Ovary (tissue), 9 donors: ENCODE results near the gene NCK1. TPM values are rescaled to one million over a fixed set of nuclear protein-coding genes. Genes with fewer than 3 reads are reported as not detected.
A peak's percentile ranks its signal among the peaks of the same experiment; 100 is the strongest.

Source experiments
- DNase-seq, 5 donors: peaks; one replicate each; pipeline ENCODE4 v3.0.0-alpha.2; 2019 to 2020
- H3K27ac ChIP-seq, 2 donors: fragments of 200-600 bp; one replicate each; pipeline versions ENCODE4 v1.5.1 to v1.8.0; 2019 to 2022
- H3K27me3 ChIP-seq: fragments of 200-600 bp; one replicate; pipeline ENCODE4 v1.8.0; 2022
- H3K36me3 ChIP-seq: fragments of 200-600 bp; sonication (generic); one replicate; pipeline ENCODE4 v1.5.1; 2019
- H3K4me1 ChIP-seq: one replicate; pipeline ENCODE4 v1.8.1; 2013; ENCODE audit warnings: mild to moderate bottlenecking, moderate library complexity; ENCODE audit not compliant: insufficient read depth
- H3K4me3 ChIP-seq: fragments of 200-600 bp; sonication (generic); one replicate; pipeline ENCODE4 v1.5.1; 2017
- H3K9me3 ChIP-seq, 2 donors: fragments of 200-600 bp in 1 of 2; sonication (generic) in 1 of 2; one replicate each; pipeline versions ENCODE4 v1.5.1 to v1.8.1; 2013 to 2019; ENCODE audit warnings: mild to moderate bottlenecking in 1 of 2, moderate library complexity in 1 of 2
- EP300 ChIP-seq: sonication (generic); formaldehyde crosslinking; IDR thresholded peaks from one replicate; pipeline ENCODE4 v1.6.1; 2017; ENCODE audit warnings: antibody characterized with exemption
- POLR2A ChIP-seq: fragments of 450-650 bp; IDR thresholded peaks from one replicate; pipeline ENCODE4 v1.6.1; 2017; ENCODE audit warnings: antibody characterized with exemption, mild to moderate bottlenecking, moderate library complexity
- WGBS, 3 donors: extraction: QIAGEN DNeasy Blood & Tissue Kit in 1 of 3; methylation state at CpG; one replicate each; pipeline versions ENCODE4 v1.1.5 to v1.1.7; 2013 to 2017; 5-methylcytosine and 5-hydroxymethylcytosine counted together
- intact Hi-C, 4 donors: fragments of 100-400 bp; cut with DNase I; formaldehyde crosslinking; loops; one replicate each; pipeline versions ENCODE4 v1.11.0 to v1.15.1; 2022 to 2023
- polyA plus RNA-seq, 2 donors: library from polyadenylated mRNA; stranded (reverse); fragments of 200-250 nt in 1 of 2; fragments of 350-450 nt in 1 of 2; fragmentation: Illumina TruSeq in 1 of 2; extraction: RNeasy Lipid Tissue Mini Kit (QIAGEN cat#74804) in 1 of 2; gene quantifications; one replicate each; pipeline ENCODE4 v1.2.3, GENCODE V29; 2013 to 2014
- total RNA-seq, 7 donors: library from RNA; depleted of rRNA in 2 of 7; stranded (reverse); fragments of >200 nt in 2 of 7; fragmentation: NEBNext Ultra II Directional in 3 of 7; extraction: Animal tissue kit (Norgen Biotek cat#: 25700) in 3 of 7; gene quantifications; one replicate each; pipeline versions ENCODE4 v1.1.0 to v1.2.4, GENCODE V29; 2016 to 2023
- TF ChIP-seq, protein P1 (sequence below), 3 donors: fragments of 450-650 bp in 2 of 3; fragments of 200-600 bp in 1 of 3; IDR thresholded peaks; one replicate each; pipeline versions ENCODE4 v1.5.1 to v1.8.0; 2016 to 2022; ENCODE audit warnings: antibody characterized with exemption in 3 of 3, mild to moderate bottlenecking in 1 of 3
- donor health status: DM: no; HTN: no; CAD: no; lungs with moderate emphysema.
- donor health status: DM: no; HTN: no; CAD: no.
- donor health status: Bipolar disorder and iron deficiency.
- donor health status: DM: yes; HTN: yes; CAD: no.
- donor health status: DM: no; HTN: no; CAD: no.
- donor health status: DM: yes; HTN: yes; CAD: no.

Gene NCK1
- total and polyA plus RNA-seq, 9 donors = 27.6 to 49.4 (median 36.0) TPM

DNA sequence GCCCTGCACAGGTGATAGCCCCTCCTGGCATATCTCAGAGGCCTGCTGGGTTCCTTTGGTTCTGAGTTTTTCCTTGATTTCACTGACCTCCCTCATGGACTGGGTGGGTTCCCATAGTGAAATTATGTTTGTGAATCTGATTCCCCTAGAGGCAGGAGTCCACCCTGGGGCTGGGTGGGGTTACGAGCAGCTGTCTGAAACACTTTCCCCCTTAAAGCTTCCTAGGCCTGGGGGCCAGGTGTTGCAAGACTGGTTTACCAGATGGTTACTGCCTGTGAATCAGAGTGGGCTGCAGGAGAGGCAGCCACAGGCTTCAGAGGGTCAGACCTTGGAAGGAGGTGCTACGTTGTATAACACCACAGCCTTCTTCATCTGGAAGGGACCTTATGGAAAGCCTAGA lies 130.1 kb downstream of the NCK1 start:
- Histone ChIP-seq H3K4me1 (peaks cover 11% of the 10 kb centered on the region), H3K27me3 (no peaks in the 10 kb centered on the region), H3K4me3 (no peak overlapping the region), H3K9me3 (no peaks in the 10 kb centered on the region), H3K27ac (no peak overlapping the region), H3K36me3 (no peaks in the 10 kb centered on the region)
- TF ChIP-seq POLR2A = no peak
- TF ChIP-seq EP300 = no peak
- TF ChIP-seq, protein P1, sequence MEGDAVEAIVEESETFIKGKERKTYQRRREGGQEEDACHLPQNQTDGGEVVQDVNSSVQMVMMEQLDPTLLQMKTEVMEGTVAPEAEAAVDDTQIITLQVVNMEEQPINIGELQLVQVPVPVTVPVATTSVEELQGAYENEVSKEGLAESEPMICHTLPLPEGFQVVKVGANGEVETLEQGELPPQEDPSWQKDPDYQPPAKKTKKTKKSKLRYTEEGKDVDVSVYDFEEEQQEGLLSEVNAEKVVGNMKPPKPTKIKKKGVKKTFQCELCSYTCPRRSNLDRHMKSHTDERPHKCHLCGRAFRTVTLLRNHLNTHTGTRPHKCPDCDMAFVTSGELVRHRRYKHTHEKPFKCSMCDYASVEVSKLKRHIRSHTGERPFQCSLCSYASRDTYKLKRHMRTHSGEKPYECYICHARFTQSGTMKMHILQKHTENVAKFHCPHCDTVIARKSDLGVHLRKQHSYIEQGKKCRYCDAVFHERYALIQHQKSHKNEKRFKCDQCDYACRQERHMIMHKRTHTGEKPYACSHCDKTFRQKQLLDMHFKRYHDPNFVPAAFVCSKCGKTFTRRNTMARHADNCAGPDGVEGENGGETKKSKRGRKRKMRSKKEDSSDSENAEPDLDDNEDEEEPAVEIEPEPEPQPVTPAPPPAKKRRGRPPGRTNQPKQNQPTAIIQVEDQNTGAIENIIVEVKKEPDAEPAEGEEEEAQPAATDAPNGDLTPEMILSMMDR (IDR thresholded peaks at IDR 0.05) = no peak
- intact Hi-C loops = no loop called here
- no peak for DNase-seq
- WGBS, 3 donors = 97 to 100% (median 99%) methylated on average over 2 of the region's 2 CpGs

DNA sequence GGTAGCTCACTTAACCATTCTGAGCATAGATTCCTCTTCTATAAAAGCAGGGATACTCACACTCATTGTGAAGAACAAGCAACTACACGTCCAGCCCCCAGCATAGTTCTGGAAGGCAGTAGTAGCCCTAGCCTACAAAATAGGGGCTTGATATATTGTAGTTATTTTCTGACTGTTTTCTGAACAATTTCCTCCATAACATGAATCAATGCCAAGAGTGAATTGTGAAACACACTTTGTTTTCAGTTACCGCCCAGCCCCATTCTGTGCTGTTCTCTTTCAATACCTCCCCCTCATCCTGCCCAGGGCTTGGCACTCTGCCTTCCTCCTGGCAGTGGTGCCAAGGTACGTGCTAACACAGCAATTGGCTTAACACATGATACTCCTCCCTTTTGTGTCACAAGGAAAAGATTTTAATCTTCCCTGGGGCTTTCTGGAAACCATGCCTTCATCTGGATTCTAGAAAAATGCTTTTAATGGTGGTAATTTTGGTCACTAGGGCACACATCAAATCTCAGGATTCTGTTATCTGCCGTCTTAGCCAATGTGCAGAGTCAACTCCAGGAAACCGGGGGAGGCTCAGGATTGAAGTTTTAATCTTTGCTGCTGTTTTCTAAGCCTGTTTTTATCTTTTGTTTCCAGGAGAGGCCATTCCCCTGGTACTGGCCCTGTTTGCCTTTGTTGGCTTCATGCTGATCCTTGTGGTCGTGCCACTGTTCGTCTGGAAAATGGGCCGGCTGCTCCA lies 132.9 kb downstream of the NCK1 start:
- TF ChIP-seq EP300 = no peak
- TF ChIP-seq POLR2A = no peak
- TF ChIP-seq, protein P1 (IDR thresholded peaks at IDR 0.05) = no peak
- Histone ChIP-seq H3K36me3 (no peaks in the 10 kb centered on the region), H3K4me1 (peaks cover 11% of the 10 kb centered on the region), H3K9me3 (no peaks in the 10 kb centered on the region), H3K27ac (peak overlapping the region; percentile 27 to 63), H3K27me3 (no peaks in the 10 kb centered on the region), H3K4me3 (no peak overlapping the region)
- intact Hi-C loops = no loop called here
- 9 to 13% (median 10%) methylated on average over 8 of the region's 8 CpGs for whole genome bisulfite sequencing, 3 donors
- peak; percentile 76 to 90 (median 82) for DNase-seq

DNA sequence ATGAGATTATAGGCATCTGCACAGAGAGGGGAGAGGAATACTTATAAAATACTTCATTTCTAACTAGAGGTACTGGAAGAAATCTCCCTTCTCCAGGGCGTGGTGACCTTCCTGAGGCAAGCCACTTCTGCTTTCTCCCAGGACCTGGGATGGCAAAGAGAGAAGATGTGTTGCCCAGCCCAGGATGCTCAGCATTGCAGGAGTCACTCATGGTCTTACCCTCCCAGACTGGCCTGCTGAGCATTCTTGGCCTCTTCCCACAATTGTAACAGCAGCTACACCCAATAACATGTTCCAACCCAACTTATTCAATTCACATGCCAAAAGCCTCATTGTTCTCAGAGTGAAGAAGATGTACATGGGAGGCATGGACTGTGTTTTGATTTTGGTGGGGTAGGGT lies 133.6 kb downstream of the NCK1 start:
- Histone ChIP-seq H3K27me3 (no peaks in the 10 kb centered on the region), H3K27ac (peak overlapping the region; percentile 25 to 63), H3K4me3 (no peak overlapping the region), H3K36me3 (no peaks in the 10 kb centered on the region), H3K4me1 (peaks cover 11% of the 10 kb centered on the region), H3K9me3 (no peaks in the 10 kb centered on the region)
- 100% methylated on average over 1 of the region's 1 CpG for WGBS, 3 donors
- intact Hi-C loops = no loop called here
- no peak for DNase-seq
- no peak for TF ChIP-seq EP300
- no peak for TF ChIP-seq POLR2A
- TF ChIP-seq, protein P1 (IDR thresholded peaks at IDR 0.05) = no peak

Other genes starting within 250 kb of the NCK1 start
- gene STAG1, start 109.8 kb upstream of the NCK1 start, total RNA-seq = 10 to 100 TPM; 39.1 to 66.3 (median 57.5) TPM
- gene STAG1, start 109.8 kb upstream of the NCK1 start, polyA plus RNA-seq = 10 to 100 TPM; 18.7 to 19.4 TPM
- gene SLC35G2, start 43.1 kb upstream of the NCK1 start, total RNA-seq = 1 to 10 TPM; 2.3 to 7.7 (median 4.1) TPM
- gene SLC35G2, start 43.1 kb upstream of the NCK1 start, polyA plus RNA-seq = 1 to 10 TPM; 5.0 to 9.5 TPM
- gene IL20RB, start 95.8 kb downstream of the NCK1 start, total RNA-seq = 1 to 10 TPM in 3 of 7 donors, under 1 TPM in 4; 0.35 to 1.7 (median 0.60) TPM
- gene IL20RB, start 95.8 kb downstream of the NCK1 start, polyA plus RNA-seq = under 1 TPM; 0.39 to 0.82 TPM